Measurements from ENCODE around the gene SELENOS. TPM values are rescaled to one million over a fixed set of nuclear protein-coding genes. Genes with fewer than 3 reads are reported as not detected.

SELENOS gene
- total and polyA plus RNA-seq, 2 donors (not counting 3 experiments of a cell fraction or from before 2014, with no cell fraction given), result 70.4 to 101 TPM

- Histone ChIP-seq H3K9me1 (replicated peaks; ENCODE audit: control insufficient read depth, extremely low read depth, insufficient read depth, low read length) (no peaks in the 10 kb centered on the region), H3K9me3 (replicated peaks; ENCODE audit: control insufficient read depth, insufficient read depth, low read length) (no peaks in the 10 kb centered on the region), H3K9ac (replicated peaks; ENCODE audit: extremely low read depth, insufficient read depth, low read length) (peak within 1 kb of the TSS; percentile 61), H3K4me2 (ENCODE audit: insufficient read depth, low read length) (peak within 1 kb of the TSS; percentile 82), H3K27ac (ENCODE audit: insufficient read depth, low read depth, low read length) (peak within 1 kb of the TSS; percentile 70), H3K27me3 (ENCODE audit: control insufficient read depth in 2 of 2, insufficient read depth in 2 of 2, low read length in 2 of 2) (no peaks in the 10 kb centered on the region), H3K36me3 (ENCODE audit: control insufficient read depth in 2 of 2, extremely low read depth in 1 of 2, insufficient read depth in 2 of 2, low read length in 2 of 2) (no peaks in the 10 kb centered on the region), H3K4me3 (replicated peaks in 1 of 3; ENCODE audit: insufficient read depth in 1 of 3, low read depth in 1 of 3, low read length in 3 of 3) (peak within 1 kb of the TSS; percentile 53 to 86 (median 83)), H3K4me1 (ENCODE audit: control insufficient read depth, extremely low read depth, insufficient read depth, low read length) (peaks cover 30% of the 10 kb centered on the region), H2AFZ (ENCODE audit: low read depth, low read length) (peak within 1 kb of the TSS; percentile 86), H3K79me2 (ENCODE audit: control insufficient read depth, insufficient read depth, low read length) (peaks cover 38% of the 10 kb centered on the region), H4K20me1 (replicated peaks; ENCODE audit: control insufficient read depth, extremely low read depth, insufficient read depth, low read length) (no peaks in the 10 kb centered on the region)
- DNase-seq (ENCODE audit: low read depth, low spot score) (peak; percentile 94), FAIRE-seq (peak; percentile 78)
- BruUV-seq (replicated peaks), result TSS peak; percentile 67
- ChIA-PET POLR2A (interaction anchor here (0.7 to 1.2 kb wide), 10 partner anchors 10 to 245 kb away, joined by 3 to 14 read pairs (median 4); no protein-coding TSS in a partner anchor), CTCF (interaction anchor here (0.8 to 3.0 kb wide), 23 partner anchors 9 to 244 kb away, joined by 3 to 22 read pairs (median 4); no protein-coding TSS in a partner anchor)
- intact Hi-C loops (cut with micrococcal nuclease) (loop anchor here (1.0 to 10.0 kb wide), 4 partner anchors 69 to 647 kb away; partner anchors contain the start of genes ASB7 and LINS1), dilution Hi-C loops (cut with MboI; ENCODE audit: extremely low pct_ligation_motif_present, low sequenced_read_pairs) (no loop called here)
- peak; percentile 12 to 25 for TF ChIP-seq CTCF (IDR thresholded peaks at IDR 0.05; ENCODE audit: extremely low read depth in 1 of 2, insufficient read depth in 1 of 2, low read depth in 1 of 2, low read length in 2 of 2)
- no peak for TF ChIP-seq GATA2 (IDR thresholded peaks at IDR 0.05; ENCODE audit: insufficient read depth, insufficient read length, low read depth, low read length)
- TF ChIP-seq MYC (IDR thresholded peaks at IDR 0.05; ENCODE audit: low read depth, low read length), result peak; percentile 14
- TF ChIP-seq EZH2 (IDR thresholded peaks at IDR 0.05; ENCODE audit: borderline replicate concordance, low read depth, low read length, severe bottlenecking), result no peak
- no peak for TF ChIP-seq FOS (IDR thresholded peaks at IDR 0.05; ENCODE audit: borderline replicate concordance, insufficient read depth, low read length)
- peak; percentile 79 for TF ChIP-seq POLR2AphosphoS5 (IDR thresholded peaks at IDR 0.05; ENCODE audit: insufficient read depth, low read depth, low read length)
- peak; percentile 68 for TF ChIP-seq POLR2A (IDR thresholded peaks at IDR 0.05; ENCODE audit: low read depth, low read length)
- no peak for TF ChIP-seq JUN (IDR thresholded peaks at IDR 0.05; ENCODE audit: borderline replicate concordance, insufficient read depth, insufficient read length, low read depth)
- TF ChIP-seq MAX (IDR thresholded peaks at IDR 0.05; ENCODE audit: insufficient read depth, insufficient read length), result peak; percentile 35
These were observed 25.2 kb downstream of the SELENOS start, which contains the start of gene CHSY1 for GRCh38 chr15:101251830-101252820. CHSY1 (minus strand) TSS chr15:101252048; CDS start chr15:101251456, 592 bp downstream.
